Measurements from ENCODE around the gene PHF12.

PHF12 gene

GRCh38 chr17:28950017-28950751, 1.1 kb downstream of the PHF12 start:
- Histone ChIP-seq H3K4me3 (replicated peaks; ENCODE audit: insufficient read depth, low read length) (peak overlapping the region; percentile 78), H3K27ac (replicated peaks) (peak overlapping the region; percentile 91), H3K27me3 (ENCODE audit: insufficient read depth, poor library complexity, severe bottlenecking) (no peaks in the 10 kb centered on the region)
- DNase-seq (ENCODE audit: low read depth in 1 of 2, low spot score in 1 of 2) = peak; percentile 78 to 80
- peak; percentile 62; the same call in 1 of the 2 replicates for TF ChIP-seq SPI1 (IDR thresholded peaks at IDR 0.05; ENCODE audit: borderline replicate concordance, low read depth)
- no peak for TF ChIP-seq REST (IDR thresholded peaks at IDR 0.05; ENCODE audit: insufficient replicate concordance, low read depth)

GRCh38 chr17:28949185-28950016, 1.9 kb downstream of the PHF12 start:
- TF ChIP-seq REST (IDR thresholded peaks at IDR 0.05; ENCODE audit: insufficient replicate concordance, low read depth) (no peak), CTCF (IDR thresholded peaks at IDR 0.05; ENCODE audit: insufficient read depth, low read length) (no peak), GABPA (IDR thresholded peaks at IDR 0.05; ENCODE audit: low read depth) (no peak; the same call in 1 of the 2 replicates), POLR2AphosphoS5 (IDR thresholded peaks at IDR 0.05; ENCODE audit: low read depth) (no peak; the same call in 1 of the 2 replicates), SPI1 (IDR thresholded peaks at IDR 0.05; ENCODE audit: borderline replicate concordance, low read depth) (no peak)
- peak in 1 of 2 experiments; percentile 70 for DNase-seq (ENCODE audit: low read depth in 1 of 2, low spot score in 1 of 2)
- peak overlapping the region; percentile 78 for H3K4me3 ChIP-seq (replicated peaks; ENCODE audit: insufficient read depth, low read length)
- peak overlapping the region; percentile 91 for H3K27ac ChIP-seq (replicated peaks)
- H3K27me3 ChIP-seq (ENCODE audit: insufficient read depth, poor library complexity, severe bottlenecking) = no peaks in the 10 kb centered on the region

- no peaks in the 10 kb centered on the region for H3K27me3 ChIP-seq (ENCODE audit: insufficient read depth, poor library complexity, severe bottlenecking)
- TF ChIP-seq POLR2AphosphoS5 (IDR thresholded peaks at IDR 0.05; ENCODE audit: low read depth) = no peak
- no peak for TF ChIP-seq REST (IDR thresholded peaks at IDR 0.05; ENCODE audit: insufficient replicate concordance, low read depth)
- no peak for TF ChIP-seq CTCF (IDR thresholded peaks at IDR 0.05; ENCODE audit: insufficient read depth, low read length)
- TF ChIP-seq SPI1 (IDR thresholded peaks at IDR 0.05; ENCODE audit: borderline replicate concordance, low read depth) = no peak
- TF ChIP-seq GABPA (IDR thresholded peaks at IDR 0.05; ENCODE audit: low read depth) = no peak
- H3K27ac ChIP-seq (replicated peaks) = peak overlapping the region; percentile 91
- H3K4me3 ChIP-seq (replicated peaks; ENCODE audit: insufficient read depth, low read length) = peak overlapping the region; percentile 78
- DNase-seq (ENCODE audit: low read depth in 1 of 2, low spot score in 1 of 2) = no peak
Observed at GRCh38 chr17:28948873-28949184, 2.5 kb downstream of the PHF12 start.

Data from HL-60 (cell line).